ENCODE data around the gene MTR. TPM values are rescaled to one million over a fixed set of nuclear protein-coding genes. Genes with fewer than 3 reads are reported as not detected.
A peak's percentile ranks its signal among the peaks of the same experiment; 100 is the strongest.

The MTR gene
- 10 to 100 TPM; 61.0 to 62.7 TPM for total RNA-seq

GRCh38 chr1:236795035-236795756 is at the start of gene MTR:
Gene MTR (plus strand): TSS chr1:236795292. CDS start chr1:236795704, 412 bp downstream.
- POLR2A ChIA-PET = interaction anchor here (0.9 to 2.1 kb wide), 5 partner anchors 19 to 195 kb away, joined by 3 to 11 read pairs (median 3); partner anchors contain the start of gene HEATR1
- Mint-ChIP-seq H3K4me3 (peak within 1 kb of the TSS; percentile 92), H3K27ac (peak within 1 kb of the TSS; percentile 97), H3K27me3 (peaks cover 9% of the 10 kb centered on the region), H3K9me3 (no peaks in the 10 kb centered on the region), H3K36me3 (no peaks in the 10 kb centered on the region), H3K4me1 (peaks cover 26% of the 10 kb centered on the region)
- peak; percentile 96 for ATAC-seq (ENCODE audit: low read depth)
- peak; percentile 94 for DNase-seq

DNA sequence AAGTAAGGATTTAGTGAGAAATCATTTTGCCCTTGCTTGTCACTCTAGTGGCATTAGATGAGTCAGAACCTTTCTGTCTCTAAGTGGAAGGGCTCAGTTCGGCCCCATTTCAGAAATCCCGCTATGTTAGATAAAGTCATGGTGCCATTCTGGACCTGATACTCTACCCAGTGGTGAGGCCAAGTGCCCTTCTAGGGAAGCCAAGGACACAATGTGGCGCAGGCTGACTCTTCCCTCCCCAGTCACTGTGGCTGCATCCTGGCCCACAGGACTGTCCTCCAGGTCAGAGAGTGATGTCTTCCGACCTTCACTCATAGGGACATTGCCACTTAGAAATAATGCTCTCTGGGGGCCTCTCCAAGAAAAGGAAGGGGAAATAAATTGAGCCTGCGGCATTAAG is 48.3 kb upstream of the MTR start:
- POLR2A ChIA-PET = no interaction called here
- H3K27me3 Mint-ChIP-seq = peaks cover 10% of the 10 kb centered on the region

DNA sequence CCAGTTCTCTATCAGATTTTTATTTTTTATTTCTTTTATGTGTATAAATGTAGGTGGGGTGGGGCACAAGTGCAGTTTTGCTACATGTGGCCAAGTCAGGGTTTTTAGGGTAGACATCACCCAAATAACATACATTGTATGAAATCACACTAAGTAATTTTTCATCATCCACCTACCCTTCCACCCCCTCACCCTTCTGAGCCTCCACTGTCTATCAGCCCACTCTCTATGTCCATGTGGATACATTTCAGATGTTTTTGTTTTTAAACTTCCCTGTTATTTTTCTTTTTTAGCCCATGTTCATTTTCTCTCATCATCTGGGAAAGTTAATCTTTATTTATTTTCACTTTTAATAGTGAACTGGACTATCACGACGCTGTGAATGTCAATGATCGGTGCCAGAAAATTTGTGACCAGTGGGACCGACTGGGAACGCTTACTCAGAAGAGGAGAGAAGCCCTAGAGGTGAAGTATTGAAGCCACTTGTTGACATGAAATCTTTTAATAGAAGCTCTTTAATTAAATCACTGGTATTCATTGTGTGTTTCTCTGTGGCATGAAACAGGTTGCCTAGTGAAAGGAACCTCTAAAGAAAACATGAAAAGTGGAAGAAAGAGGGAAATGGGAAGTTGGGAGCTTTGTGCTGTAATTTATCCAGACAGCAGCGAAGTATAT is 47.6 kb upstream of the MTR start:
- POLR2A ChIA-PET = no interaction called here
- no peaks in the 10 kb centered on the region for H3K9me3 Mint-ChIP-seq
- no peak overlapping the region for H3K4me3 Mint-ChIP-seq
- peaks cover 10% of the 10 kb centered on the region for H3K27me3 Mint-ChIP-seq
- H3K36me3 Mint-ChIP-seq = no peaks in the 10 kb centered on the region
- ATAC-seq (ENCODE audit: low read depth) = no peak
- H3K27ac Mint-ChIP-seq = no peak overlapping the region
- H3K4me1 Mint-ChIP-seq = no peaks in the 10 kb centered on the region
- no peak for DNase-seq

More for the DNA sequence above, 48.3 kb upstream of the MTR start:
- DNase-seq (no peak), ATAC-seq (ENCODE audit: low read depth) (no peak)
- Mint-ChIP-seq H3K9me3 (no peaks in the 10 kb centered on the region), H3K36me3 (no peaks in the 10 kb centered on the region), H3K4me3 (no peak overlapping the region), H3K27ac (no peak overlapping the region), H3K4me1 (no peaks in the 10 kb centered on the region)

GRCh38 chr1:236748268-236748870 is 46.7 kb upstream of the MTR start:
- POLR2A ChIA-PET = no interaction called here
- no peak for ATAC-seq (ENCODE audit: low read depth)
- no peaks in the 10 kb centered on the region for H3K9me3 Mint-ChIP-seq
- no peak overlapping the region for H3K27ac Mint-ChIP-seq
- H3K27me3 Mint-ChIP-seq = peaks cover 10% of the 10 kb centered on the region
- no peak overlapping the region for H3K4me3 Mint-ChIP-seq
- H3K36me3 Mint-ChIP-seq = no peaks in the 10 kb centered on the region
- DNase-seq = no peak
- no peaks in the 10 kb centered on the region for H3K4me1 Mint-ChIP-seq

GRCh38 chr1:236750928-236751327 is 44.2 kb upstream of the MTR start:
- ATAC-seq (ENCODE audit: low read depth) (no peak), DNase-seq (no peak)
- Mint-ChIP-seq H3K27ac (no peak overlapping the region), H3K9me3 (no peaks in the 10 kb centered on the region), H3K4me3 (no peak overlapping the region), H3K36me3 (no peaks in the 10 kb centered on the region), H3K4me1 (no peaks in the 10 kb centered on the region), H3K27me3 (peaks cover 10% of the 10 kb centered on the region)
- POLR2A ChIA-PET = no interaction called here

- POLR2A ChIA-PET = no interaction called here
- no peak for ATAC-seq (ENCODE audit: low read depth)
Measured at GRCh38 chr1:236751385-236751784, 43.7 kb upstream of the MTR start.

DNA sequence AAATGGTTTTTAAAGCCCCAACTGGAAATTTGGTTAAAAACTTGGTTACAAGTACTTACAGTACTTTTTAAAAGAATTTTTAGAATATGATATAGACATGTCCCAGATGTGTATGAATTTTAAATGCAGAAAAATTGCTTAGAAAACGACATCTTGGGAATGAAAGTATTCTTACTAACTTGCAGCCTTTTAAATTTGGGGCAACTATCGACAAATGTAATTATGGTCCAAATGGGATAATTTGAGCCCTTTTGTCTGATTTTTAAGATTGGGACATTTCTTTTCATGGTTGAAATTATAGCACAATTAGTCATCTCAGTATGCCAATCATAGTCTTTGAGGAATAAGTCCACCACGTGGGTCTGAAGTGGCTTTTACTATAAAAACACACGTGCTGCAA is 43.2 kb upstream of the MTR start:
- H3K4me3 Mint-ChIP-seq = no peak overlapping the region
- ATAC-seq (ENCODE audit: low read depth) (no peak), DNase-seq (no peak)
- H3K9me3 Mint-ChIP-seq = no peaks in the 10 kb centered on the region
- POLR2A ChIA-PET = interaction anchor here (0.6 kb wide), 1 partner anchor 20 kb away, joined by 3 read pairs; no protein-coding TSS in a partner anchor
- no peaks in the 10 kb centered on the region for H3K4me1 Mint-ChIP-seq
- H3K36me3 Mint-ChIP-seq = no peaks in the 10 kb centered on the region
- H3K27me3 Mint-ChIP-seq = peaks cover 10% of the 10 kb centered on the region
- H3K27ac Mint-ChIP-seq = no peak overlapping the region

More at GRCh38 chr1:236751385-236751784, 43.7 kb upstream of the MTR start:
- Mint-ChIP-seq H3K9me3 (no peaks in the 10 kb centered on the region), H3K36me3 (no peaks in the 10 kb centered on the region), H3K27ac (no peak overlapping the region), H3K27me3 (peaks cover 10% of the 10 kb centered on the region), H3K4me3 (no peak overlapping the region), H3K4me1 (no peaks in the 10 kb centered on the region)
- DNase-seq = no peak

DNA sequence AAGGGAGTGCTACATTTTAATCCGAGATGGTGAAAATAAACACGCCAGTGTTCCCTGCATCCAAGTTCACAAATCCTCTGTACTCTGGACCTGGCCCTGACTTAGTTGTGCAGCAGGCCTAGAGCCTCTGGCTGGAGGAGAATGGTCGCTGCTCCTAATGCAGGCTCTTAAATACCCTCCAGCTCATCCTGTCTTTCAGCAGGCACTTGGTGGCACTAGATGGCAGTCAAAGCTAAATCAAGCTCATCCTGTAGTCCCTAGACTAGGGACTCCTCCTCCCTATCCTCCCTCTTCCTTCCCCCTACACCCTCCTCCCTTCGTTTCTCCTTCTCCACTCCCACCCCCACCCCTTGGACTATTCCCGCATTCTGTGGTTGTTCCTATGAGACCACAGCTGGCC is 41.6 kb upstream of the MTR start:
- DNase-seq (no peak), ATAC-seq (ENCODE audit: low read depth) (no peak)
- POLR2A ChIA-PET = no interaction called here
- no peaks in the 10 kb centered on the region for H3K9me3 Mint-ChIP-seq
- no peak overlapping the region for H3K27ac Mint-ChIP-seq
- no peaks in the 10 kb centered on the region for H3K36me3 Mint-ChIP-seq
- H3K4me3 Mint-ChIP-seq = no peak overlapping the region
- no peaks in the 10 kb centered on the region for H3K4me1 Mint-ChIP-seq
- H3K27me3 Mint-ChIP-seq = peaks cover 3% of the 10 kb centered on the region

GRCh38 chr1:236753964-236754363 is 41.1 kb upstream of the MTR start:
- Mint-ChIP-seq H3K36me3 (no peaks in the 10 kb centered on the region), H3K4me1 (no peaks in the 10 kb centered on the region), H3K9me3 (no peaks in the 10 kb centered on the region), H3K27me3 (peaks cover 3% of the 10 kb centered on the region), H3K4me3 (no peak overlapping the region), H3K27ac (no peak overlapping the region)
- POLR2A ChIA-PET = no interaction called here
- ATAC-seq (ENCODE audit: low read depth) (no peak), DNase-seq (no peak)

DNA sequence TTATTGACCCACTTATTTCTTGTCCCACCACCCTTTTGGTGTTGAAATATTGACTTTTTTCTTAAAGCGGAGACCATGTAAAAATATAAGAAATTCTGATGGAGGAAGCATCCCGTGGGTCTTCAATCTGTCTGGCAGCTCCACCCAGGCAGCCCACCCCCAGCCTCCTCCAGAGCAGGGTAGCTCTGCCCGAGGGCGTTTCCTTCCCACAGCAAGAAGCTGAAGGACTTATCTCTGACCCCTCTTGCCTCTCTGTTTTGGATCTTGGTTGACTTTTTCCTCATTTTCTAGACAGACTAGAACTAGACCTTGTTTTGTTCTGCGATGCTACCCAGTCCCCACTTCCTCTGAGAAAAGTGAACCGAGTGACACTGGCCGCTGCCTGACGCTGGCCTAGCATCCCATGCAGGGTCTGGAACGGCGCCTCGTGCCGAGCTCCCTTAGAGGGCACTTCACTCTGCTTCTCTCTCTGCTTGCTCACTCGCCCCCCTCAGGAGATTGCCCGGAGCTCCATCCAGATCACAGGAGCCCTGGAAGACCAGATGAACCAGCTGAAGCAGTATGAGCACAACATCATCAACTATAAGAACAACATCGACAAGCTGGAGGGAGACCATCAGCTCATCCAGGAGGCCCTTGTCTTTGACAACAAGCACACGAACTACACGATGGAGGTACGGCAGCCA is 40.4 kb upstream of the MTR start:
- H3K27me3 Mint-ChIP-seq = peaks cover 3% of the 10 kb centered on the region
- ATAC-seq (ENCODE audit: low read depth) = no peak
- no peak for DNase-seq
- H3K9me3 Mint-ChIP-seq = no peaks in the 10 kb centered on the region
- POLR2A ChIA-PET = no interaction called here
- H3K4me3 Mint-ChIP-seq = no peak overlapping the region
- no peak overlapping the region for H3K27ac Mint-ChIP-seq
- no peaks in the 10 kb centered on the region for H3K36me3 Mint-ChIP-seq
- H3K4me1 Mint-ChIP-seq = peaks cover 6% of the 10 kb centered on the region

- no peak for ATAC-seq (ENCODE audit: low read depth)
- no peaks in the 10 kb centered on the region for H3K27me3 Mint-ChIP-seq
- no peaks in the 10 kb centered on the region for H3K36me3 Mint-ChIP-seq
- no peak overlapping the region for H3K4me3 Mint-ChIP-seq
- peaks cover 6% of the 10 kb centered on the region for H3K4me1 Mint-ChIP-seq
- no peaks in the 10 kb centered on the region for H3K9me3 Mint-ChIP-seq
- DNase-seq = no peak
- POLR2A ChIA-PET = no interaction called here
- H3K27ac Mint-ChIP-seq = no peak overlapping the region
Measured at GRCh38 chr1:236757640-236758039, 37.5 kb upstream of the MTR start.

GRCh38 chr1:236759252-236759859 is 35.7 kb upstream of the MTR start:
- peak overlapping the region; percentile 35 for H3K4me3 Mint-ChIP-seq
- peaks cover 6% of the 10 kb centered on the region for H3K4me1 Mint-ChIP-seq
- no peak overlapping the region for H3K27ac Mint-ChIP-seq
- no peaks in the 10 kb centered on the region for H3K9me3 Mint-ChIP-seq
- ATAC-seq (ENCODE audit: low read depth) = no peak
- POLR2A ChIA-PET = interaction anchor here (1.2 to 1.3 kb wide), 2 partner anchors 36 to 155 kb away, joined by 3 to 4 read pairs; partner anchors contain the start of genes HEATR1 and MTR
- no peaks in the 10 kb centered on the region for H3K36me3 Mint-ChIP-seq
- H3K27me3 Mint-ChIP-seq = no peaks in the 10 kb centered on the region
- no peak for DNase-seq

- ATAC-seq (ENCODE audit: low read depth) (no peak), DNase-seq (no peak)
- Mint-ChIP-seq H3K36me3 (no peaks in the 10 kb centered on the region), H3K27me3 (peaks cover 4% of the 10 kb centered on the region), H3K9me3 (no peaks in the 10 kb centered on the region), H3K27ac (no peak overlapping the region), H3K4me1 (peaks cover 6% of the 10 kb centered on the region), H3K4me3 (no peak overlapping the region)
- POLR2A ChIA-PET = interaction anchor here (1.2 kb wide), 1 partner anchor 35 kb away, joined by 4 read pairs; the partner anchor contains the start of gene MTR
Measured at GRCh38 chr1:236760480-236760879, 34.6 kb upstream of the MTR start.
